HK-2 (cell line): Measurements from ENCODE around the gene TCTA.

Experiments used
- DNase-seq: peaks from one replicate; pipeline ENCODE4 v3.0.0-alpha.2; 2018; ENCODE audit not compliant: unreplicated experiment

The TCTA gene

DNA sequence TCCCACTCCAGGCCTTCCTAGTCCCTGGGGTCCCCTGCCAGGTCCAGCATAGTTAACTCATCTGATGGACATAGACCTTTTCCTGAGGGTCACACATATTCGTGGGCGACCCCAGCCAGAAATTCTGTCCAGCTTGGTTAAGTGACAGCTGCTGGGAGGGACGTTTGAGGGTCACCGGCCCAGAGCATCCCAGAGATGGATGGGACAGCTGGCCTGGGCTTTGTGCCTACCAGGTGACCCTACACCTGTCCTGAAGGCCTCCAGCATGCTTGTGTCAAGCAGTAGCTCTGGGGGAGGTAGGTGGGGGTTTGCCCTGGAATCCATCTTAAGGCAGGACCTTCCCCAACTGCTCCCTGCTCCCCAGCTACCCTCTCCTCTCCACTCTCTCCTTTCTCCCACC is 48.7 kb downstream of the TCTA start:
- DNase-seq = no peak

DNA sequence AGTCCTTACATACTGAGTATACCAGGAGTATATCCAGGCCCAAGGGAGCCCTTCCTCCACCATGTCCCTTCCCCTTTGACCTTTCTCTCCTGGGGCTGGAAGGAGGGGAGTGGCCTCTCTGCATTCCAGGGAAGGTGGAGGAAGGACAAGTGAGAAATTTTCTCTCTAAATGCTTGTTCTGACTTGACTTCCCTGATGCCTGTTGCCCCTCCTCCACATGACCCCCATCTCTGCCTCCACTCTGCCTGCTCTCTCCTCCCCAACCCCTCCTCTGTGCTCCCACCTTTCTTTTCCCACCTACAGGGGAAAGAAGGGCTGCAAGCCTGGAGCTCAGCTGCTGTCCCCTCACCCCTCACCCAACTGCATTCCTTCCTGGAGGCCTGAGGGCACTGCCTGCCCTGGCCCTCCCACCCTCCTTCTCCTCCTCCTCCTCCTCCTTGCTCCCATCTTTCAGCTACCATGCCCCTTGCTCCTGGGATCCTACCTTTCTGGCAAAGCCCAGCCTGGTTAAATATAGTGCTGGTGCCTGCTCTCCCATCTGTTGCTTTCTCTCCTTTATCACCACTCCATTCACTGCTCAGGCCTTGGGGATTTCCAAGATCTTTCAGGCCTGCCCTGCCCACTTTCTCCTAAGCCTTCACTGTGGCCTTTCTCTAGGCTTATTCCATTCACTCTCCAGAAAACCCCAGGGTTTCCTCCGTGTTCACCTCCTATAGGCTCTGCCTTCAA is 49.4 kb downstream of the TCTA start:
- no peak for DNase-seq

DNA sequence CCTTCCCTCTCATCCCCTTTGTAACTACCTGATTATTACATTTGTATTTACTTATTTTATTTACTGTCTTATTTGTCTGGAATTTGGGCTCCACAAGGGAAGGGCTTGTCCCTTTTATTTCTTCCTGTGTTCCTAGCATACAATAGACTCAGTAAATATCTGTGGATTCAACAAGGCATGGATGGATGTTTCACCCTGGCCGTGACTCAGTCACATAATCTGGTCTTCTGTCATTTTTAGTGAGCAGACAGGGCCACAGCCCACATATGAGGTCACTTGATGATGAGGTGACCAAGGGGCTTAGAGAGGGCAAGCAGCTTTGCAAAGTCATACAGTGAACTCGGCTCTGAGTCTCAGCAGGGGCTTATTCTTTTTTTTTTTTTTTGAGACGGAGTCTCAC is 50.0 kb downstream of the TCTA start:
- no peak for DNase-seq

DNA sequence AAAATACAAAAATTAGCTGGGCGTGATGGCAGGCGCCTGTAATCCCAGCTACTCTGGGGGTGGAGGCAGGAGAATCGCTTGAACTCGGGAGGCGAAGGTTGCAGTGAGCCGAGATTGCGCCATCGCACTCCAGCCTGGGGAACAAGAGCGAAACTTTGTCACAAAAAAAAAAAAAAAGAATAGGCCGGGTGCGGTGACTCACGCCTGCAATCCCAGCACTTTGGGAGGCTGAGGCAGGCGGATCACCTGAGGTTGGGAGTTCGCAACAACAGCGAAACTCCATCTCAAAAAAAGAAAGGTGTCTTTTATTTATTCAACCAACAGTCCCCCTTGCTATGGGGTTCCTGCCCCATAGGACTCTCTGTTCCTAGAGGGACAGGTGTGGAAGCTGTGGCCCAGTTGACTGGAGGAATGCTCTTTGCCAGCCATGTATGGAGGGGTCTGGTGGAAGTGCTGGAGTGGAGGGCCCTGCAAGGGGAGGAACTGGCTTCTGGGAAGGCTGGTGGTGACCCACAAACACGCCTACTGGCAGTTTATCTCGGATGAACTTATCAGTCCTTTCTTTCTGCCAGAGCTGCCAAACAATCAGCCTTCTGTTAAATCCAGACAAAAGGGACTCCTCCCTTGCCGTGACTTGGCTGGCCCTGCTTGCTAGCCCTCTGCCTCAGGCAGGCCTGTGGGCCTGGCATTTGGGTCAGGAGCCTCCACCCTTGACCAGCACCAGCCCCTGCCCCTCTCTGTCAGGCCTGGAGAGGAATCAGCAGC is 53.2 kb downstream of the TCTA start:
- DNase-seq = no peak
